Measurements from ENCODE around the gene LRIG3. TPM values are rescaled to one million over a fixed set of nuclear protein-coding genes. Genes with fewer than 3 reads are reported as not detected.

The LRIG3 gene
- total RNA-seq, 4 donors from 2014 or later = 163 to 222 (median 193) TPM

DNA sequence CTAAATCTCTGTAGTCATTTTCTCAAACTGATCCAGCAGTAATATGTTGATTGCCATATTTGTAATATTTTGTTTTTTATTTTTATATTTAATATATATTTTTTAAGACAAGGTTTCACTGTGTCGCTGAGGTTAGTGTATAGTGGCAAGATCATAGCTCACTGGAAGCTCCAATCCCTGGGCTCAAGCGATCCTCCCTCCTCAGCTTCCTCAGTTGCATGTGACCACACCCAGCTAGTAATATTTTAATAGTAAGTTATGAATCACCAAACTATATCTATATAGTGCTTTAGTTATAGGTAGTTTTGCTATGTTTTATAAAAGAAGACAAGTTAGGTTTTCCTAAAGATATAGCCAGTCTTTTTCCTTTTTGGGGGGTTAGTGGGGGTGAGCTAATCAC is 22.0 kb upstream of the LRIG3 start:
- H3K4me1 ChIP-seq = peaks cover 0 to 6% of the 10 kb centered on the region in 2 donors
- no peaks in the 10 kb centered on the region for H3K9me3 ChIP-seq
- intact Hi-C loops (cut with DNase I) = no loop called here
- no peaks in the 10 kb centered on the region for H3K27me3 ChIP-seq
- no peak for DNase-seq
- no peak overlapping the region for H3K4me3 ChIP-seq (replicated peaks in 1 of 3)
- 89 to 95% methylated on average over 2 of the region's 2 CpGs for WGBS, 2 donors
- H3K36me3 ChIP-seq = no peaks in the 10 kb centered on the region
- TF ChIP-seq POLR2A (IDR thresholded peaks at IDR 0.05) = no peak
- TF ChIP-seq, protein P1, sequence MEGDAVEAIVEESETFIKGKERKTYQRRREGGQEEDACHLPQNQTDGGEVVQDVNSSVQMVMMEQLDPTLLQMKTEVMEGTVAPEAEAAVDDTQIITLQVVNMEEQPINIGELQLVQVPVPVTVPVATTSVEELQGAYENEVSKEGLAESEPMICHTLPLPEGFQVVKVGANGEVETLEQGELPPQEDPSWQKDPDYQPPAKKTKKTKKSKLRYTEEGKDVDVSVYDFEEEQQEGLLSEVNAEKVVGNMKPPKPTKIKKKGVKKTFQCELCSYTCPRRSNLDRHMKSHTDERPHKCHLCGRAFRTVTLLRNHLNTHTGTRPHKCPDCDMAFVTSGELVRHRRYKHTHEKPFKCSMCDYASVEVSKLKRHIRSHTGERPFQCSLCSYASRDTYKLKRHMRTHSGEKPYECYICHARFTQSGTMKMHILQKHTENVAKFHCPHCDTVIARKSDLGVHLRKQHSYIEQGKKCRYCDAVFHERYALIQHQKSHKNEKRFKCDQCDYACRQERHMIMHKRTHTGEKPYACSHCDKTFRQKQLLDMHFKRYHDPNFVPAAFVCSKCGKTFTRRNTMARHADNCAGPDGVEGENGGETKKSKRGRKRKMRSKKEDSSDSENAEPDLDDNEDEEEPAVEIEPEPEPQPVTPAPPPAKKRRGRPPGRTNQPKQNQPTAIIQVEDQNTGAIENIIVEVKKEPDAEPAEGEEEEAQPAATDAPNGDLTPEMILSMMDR (IDR thresholded peaks at IDR 0.05) = no peak
- H3K27ac ChIP-seq = no peak overlapping the region

DNA sequence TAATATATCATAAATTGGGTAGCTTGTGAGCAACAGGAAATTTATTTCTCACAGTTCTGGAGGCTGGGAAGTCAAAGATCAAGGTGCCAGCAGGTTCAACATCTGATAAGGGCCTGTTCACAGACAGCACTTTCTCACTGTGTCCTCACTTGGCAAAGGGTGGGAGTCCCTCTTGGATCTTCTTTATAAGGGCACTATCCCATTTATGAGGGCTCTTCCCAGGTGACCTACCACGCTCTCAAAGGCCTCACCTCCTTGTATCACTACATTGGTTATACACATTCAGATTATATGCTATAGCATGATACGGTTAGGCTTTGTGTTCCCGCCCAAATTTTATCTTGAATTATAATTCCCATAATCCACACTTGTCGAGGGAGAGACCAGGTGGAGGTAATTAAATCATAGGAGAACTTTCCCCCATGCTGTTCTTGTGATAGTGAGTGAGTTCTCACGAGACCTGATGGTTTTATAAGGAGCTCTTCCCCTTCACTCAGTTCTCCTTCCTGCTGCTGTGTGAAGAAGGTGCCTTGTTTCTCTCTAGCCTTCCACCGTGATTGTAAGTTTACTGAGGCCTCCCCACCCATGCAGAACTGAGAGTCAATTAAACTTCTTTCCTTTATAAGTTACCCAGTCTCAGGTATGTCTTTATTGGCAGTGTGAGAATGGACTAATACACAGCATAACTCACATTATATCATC is 19.2 kb upstream of the LRIG3 start:
- Histone ChIP-seq H3K27me3 (no peaks in the 10 kb centered on the region), H3K4me1 (peaks cover 0 to 6% of the 10 kb centered on the region in 2 donors), H3K27ac (no peak overlapping the region), H3K9me3 (no peaks in the 10 kb centered on the region), H3K4me3 (replicated peaks in 1 of 3) (no peak overlapping the region), H3K36me3 (no peaks in the 10 kb centered on the region)
- TF ChIP-seq, protein P1 (IDR thresholded peaks at IDR 0.05) = no peak
- no peak for TF ChIP-seq POLR2A (IDR thresholded peaks at IDR 0.05)
- intact Hi-C loops (cut with DNase I) = no loop called here
- DNase-seq = peak in 1 of 2 donors; percentile 7
- WGBS, 2 donors = 69 to 80% methylated on average over 6 of the region's 6 CpGs

DNA sequence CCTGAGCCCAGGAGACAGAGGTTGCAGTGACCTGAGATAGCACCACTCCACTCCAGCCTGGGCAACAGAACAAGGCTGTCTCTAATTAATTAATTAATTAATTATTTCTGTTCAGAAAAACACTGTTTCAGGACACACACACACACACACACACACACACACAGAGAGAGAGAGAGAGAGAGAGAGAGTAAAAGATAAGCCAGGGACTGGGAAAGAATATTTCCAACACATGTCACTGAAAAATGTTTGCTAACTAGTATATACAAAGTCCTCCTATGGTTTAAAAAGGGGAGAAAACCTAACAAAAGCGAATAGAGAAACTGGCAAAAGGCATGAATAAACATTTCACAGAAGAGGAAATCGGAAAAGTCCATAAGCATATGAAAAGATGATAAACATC is 18.1 kb upstream of the LRIG3 start:
- TF ChIP-seq, protein P1 (IDR thresholded peaks at IDR 0.05) = no peak
- no peak for TF ChIP-seq POLR2A (IDR thresholded peaks at IDR 0.05)
- no peak overlapping the region for H3K27ac ChIP-seq
- no peak overlapping the region for H3K4me3 ChIP-seq (replicated peaks in 1 of 3)
- H3K27me3 ChIP-seq = no peaks in the 10 kb centered on the region
- 85 to 92% methylated on average over 2 of the region's 2 CpGs for WGBS, 2 donors
- H3K9me3 ChIP-seq = no peaks in the 10 kb centered on the region
- DNase-seq = no peak
- intact Hi-C loops (cut with DNase I) = no loop called here
- H3K36me3 ChIP-seq = no peaks in the 10 kb centered on the region
- peaks cover 0 to 6% of the 10 kb centered on the region in 2 donors for H3K4me1 ChIP-seq

DNA sequence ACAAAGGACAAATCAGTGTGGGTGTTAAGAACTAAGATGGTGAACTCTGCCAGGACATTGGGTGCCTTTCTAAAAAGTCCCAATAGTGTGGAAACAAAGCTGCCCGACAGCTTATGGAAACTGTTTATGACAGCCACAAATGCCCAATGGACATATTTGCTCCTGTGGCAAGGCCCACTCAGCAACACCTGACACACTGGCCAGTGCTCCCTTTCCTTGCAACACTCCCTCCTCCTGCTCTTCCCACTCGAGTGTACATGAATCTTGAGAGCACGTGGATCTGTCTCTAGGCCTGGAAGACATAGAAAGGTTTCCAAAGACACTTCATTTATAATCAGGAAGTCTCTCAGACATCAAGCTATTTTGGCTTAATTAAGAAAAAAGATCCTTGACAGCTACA is 14.2 kb upstream of the LRIG3 start:
- H3K27me3 ChIP-seq = no peaks in the 10 kb centered on the region
- H3K27ac ChIP-seq = no peak overlapping the region
- no peak overlapping the region for H3K4me3 ChIP-seq (replicated peaks in 1 of 3)
- no peak for DNase-seq
- TF ChIP-seq POLR2A (IDR thresholded peaks at IDR 0.05) = no peak
- TF ChIP-seq, protein P1 (IDR thresholded peaks at IDR 0.05) = no peak
- intact Hi-C loops (cut with DNase I) = no loop called here
- no peaks in the 10 kb centered on the region for H3K9me3 ChIP-seq
- H3K36me3 ChIP-seq = no peaks in the 10 kb centered on the region
- H3K4me1 ChIP-seq = no peaks in the 10 kb centered on the region
- WGBS, 2 donors = 69 to 75% methylated on average over 3 of the region's 3 CpGs

DNA sequence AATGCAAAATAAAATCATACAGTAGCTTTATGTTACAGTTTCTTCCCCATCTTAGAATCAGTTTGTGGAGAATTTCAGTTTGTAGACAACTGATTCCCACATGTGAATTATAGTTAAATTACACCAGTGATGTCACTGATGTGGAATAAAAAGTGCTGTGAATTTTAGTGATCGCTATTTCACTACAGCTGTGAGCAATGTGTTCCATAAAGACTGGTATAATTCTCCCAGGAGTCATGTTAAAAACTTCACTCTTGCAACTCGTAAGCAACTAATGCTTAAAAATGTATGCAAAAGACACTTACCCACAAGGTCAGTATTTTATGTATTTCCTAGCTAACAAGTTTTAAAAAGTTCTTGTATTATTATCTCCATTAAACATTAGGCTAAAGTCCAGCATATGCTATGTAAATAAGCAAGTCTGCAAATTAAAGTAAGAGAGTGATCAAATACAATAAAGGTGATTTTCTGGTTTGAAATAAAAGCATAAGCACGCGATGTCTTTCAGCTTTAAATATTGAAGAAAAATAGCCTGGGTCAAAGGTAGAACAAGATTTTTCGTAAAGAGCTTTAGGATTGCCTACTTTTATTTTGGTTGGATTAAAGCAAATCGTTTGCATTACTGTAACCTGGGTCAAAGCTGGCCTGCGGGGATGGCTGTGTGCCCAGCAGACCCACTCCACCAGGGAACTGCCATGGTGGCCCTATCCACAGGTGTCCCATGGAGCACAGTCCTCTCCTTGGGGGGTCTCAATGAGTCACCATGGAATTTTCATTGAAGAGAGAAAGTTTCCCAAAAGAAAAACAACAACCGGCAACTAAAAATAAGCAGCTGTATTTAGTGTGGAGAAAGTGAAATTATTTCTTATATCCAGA is 12.7 kb upstream of the LRIG3 start:
- Histone ChIP-seq H3K4me3 (replicated peaks in 1 of 3) (no peak overlapping the region), H3K4me1 (no peaks in the 10 kb centered on the region), H3K9me3 (no peaks in the 10 kb centered on the region), H3K27me3 (no peaks in the 10 kb centered on the region), H3K27ac (no peak overlapping the region), H3K36me3 (no peaks in the 10 kb centered on the region)
- TF ChIP-seq POLR2A (IDR thresholded peaks at IDR 0.05) = no peak
- TF ChIP-seq, protein P1 (IDR thresholded peaks at IDR 0.05) = no peak
- WGBS, 2 donors = 82 to 87% methylated on average over 8 of the region's 8 CpGs
- no peak for DNase-seq
- intact Hi-C loops (cut with DNase I) = no loop called here

Measured in thyroid gland (tissue), 4 donors.